Measurements from ENCODE around the gene PNO1. TPM values are rescaled to one million over a fixed set of nuclear protein-coding genes. Genes with fewer than 3 reads are reported as not detected.
A peak's percentile ranks its signal among the peaks of the same experiment; 100 is the strongest.

The PNO1 gene
- total RNA-seq, 1 experiment from 2014 or later: 46.0 TPM

GRCh38 chr2:68196120-68196716 is 38.5 kb downstream of the PNO1 start:
- Histone ChIP-seq H3K4me3 (ENCODE audit: low read depth, low read length, poor library complexity, severe bottlenecking) (no peak overlapping the region), H3K27me3 (replicated peaks; ENCODE audit: insufficient read depth, low read depth, low read length, poor library complexity) (no peaks in the 10 kb centered on the region), H3K9me3 (ENCODE audit: low read depth, low read length, poor library complexity, severe bottlenecking) (no peaks in the 10 kb centered on the region), H3K27ac (ENCODE audit: low read depth, low read length, poor library complexity, severe bottlenecking) (no peak overlapping the region), H3K36me3 (ENCODE audit: insufficient read depth, low read length, poor library complexity, severe bottlenecking) (no peaks in the 10 kb centered on the region), H3K4me1 (ENCODE audit: insufficient read depth, low read length, poor library complexity, severe bottlenecking) (peaks cover 21% of the 10 kb centered on the region)
- CTCF ChIA-PET: interaction anchor here (1.0 to 1.3 kb wide), 6 partner anchors 11 to 245 kb away, joined by 3 to 9 read pairs (median 3); no protein-coding TSS in a partner anchor
- TF ChIP-seq EZH2 (IDR thresholded peaks at IDR 0.05; ENCODE audit: borderline replicate concordance, low read depth, low read length, poor library complexity, severe bottlenecking) (no peak), CTCF (conservative IDR thresholded peaks at IDR 0.05; ENCODE audit: low read depth, low read length) (peak; percentile 88)
- intact Hi-C loops (cut with micrococcal nuclease; ENCODE audit: unreplicated experiment): loop anchor here (5.0 kb wide), 3 partner anchors 56 to 246 kb away; partner anchors contain the start of gene PPP3R1
- DNase-seq (ENCODE audit: low spot score): peak; percentile 75
- POLR2A ChIA-PET (ENCODE audit: low non-redundant PET): interaction anchor here (0.6 kb wide), 1 partner anchor 48 kb away, joined by 3 read pairs; no protein-coding TSS in a partner anchor
- no TSS peak for BruUV-seq (replicated peaks)

GRCh38 chr2:68200157-68200787 is 42.6 kb downstream of the PNO1 start:
- Histone ChIP-seq H3K4me3 (ENCODE audit: low read depth, low read length, poor library complexity, severe bottlenecking) (no peak overlapping the region), H3K36me3 (ENCODE audit: insufficient read depth, low read length, poor library complexity, severe bottlenecking) (no peaks in the 10 kb centered on the region), H3K27me3 (replicated peaks; ENCODE audit: insufficient read depth, low read depth, low read length, poor library complexity) (no peaks in the 10 kb centered on the region), H3K27ac (ENCODE audit: low read depth, low read length, poor library complexity, severe bottlenecking) (no peak overlapping the region), H3K9me3 (ENCODE audit: low read depth, low read length, poor library complexity, severe bottlenecking) (no peaks in the 10 kb centered on the region), H3K4me1 (ENCODE audit: insufficient read depth, low read length, poor library complexity, severe bottlenecking) (peaks cover 13% of the 10 kb centered on the region)
- no peak for TF ChIP-seq EZH2 (IDR thresholded peaks at IDR 0.05; ENCODE audit: borderline replicate concordance, low read depth, low read length, poor library complexity, severe bottlenecking)
- no peak for TF ChIP-seq CTCF (conservative IDR thresholded peaks at IDR 0.05; ENCODE audit: low read depth, low read length)
- ChIA-PET CTCF (no interaction called here), POLR2A (ENCODE audit: low non-redundant PET) (no interaction called here)
- DNase-seq (ENCODE audit: low spot score): no peak
- BruUV-seq (replicated peaks): no TSS peak
- intact Hi-C loops (cut with micrococcal nuclease; ENCODE audit: unreplicated experiment): no loop called here

- TF ChIP-seq CTCF (conservative IDR thresholded peaks at IDR 0.05; ENCODE audit: low read depth, low read length): no peak
- TF ChIP-seq EZH2 (IDR thresholded peaks at IDR 0.05; ENCODE audit: borderline replicate concordance, low read depth, low read length, poor library complexity, severe bottlenecking): no peak
- no peak overlapping the region for H3K27ac ChIP-seq (ENCODE audit: low read depth, low read length, poor library complexity, severe bottlenecking)
- ChIA-PET CTCF (interaction anchor here (0.6 kb wide), 1 partner anchor 19 kb away, joined by 6 read pairs; no protein-coding TSS in a partner anchor), POLR2A (ENCODE audit: low non-redundant PET) (no interaction called here)
- no peaks in the 10 kb centered on the region for H3K27me3 ChIP-seq (replicated peaks; ENCODE audit: insufficient read depth, low read depth, low read length, poor library complexity)
- no peak overlapping the region for H3K4me3 ChIP-seq (ENCODE audit: low read depth, low read length, poor library complexity, severe bottlenecking)
- no TSS peak for BruUV-seq (replicated peaks)
- DNase-seq (ENCODE audit: low spot score): no peak
- H3K36me3 ChIP-seq (ENCODE audit: insufficient read depth, low read length, poor library complexity, severe bottlenecking): no peaks in the 10 kb centered on the region
- peaks cover 5% of the 10 kb centered on the region for H3K4me1 ChIP-seq (ENCODE audit: insufficient read depth, low read length, poor library complexity, severe bottlenecking)
- intact Hi-C loops (cut with micrococcal nuclease; ENCODE audit: unreplicated experiment): no loop called here
- no peaks in the 10 kb centered on the region for H3K9me3 ChIP-seq (ENCODE audit: low read depth, low read length, poor library complexity, severe bottlenecking)
Measured at GRCh38 chr2:68203587-68203986, 45.9 kb downstream of the PNO1 start.

Data from A673 (cell line).